ENCODE results near the gene PTGER1. TPM values are rescaled to one million over a fixed set of nuclear protein-coding genes. Genes with fewer than 3 reads are reported as not detected.
A peak's percentile ranks its signal among the peaks of the same experiment; 100 is the strongest.

Gene PTGER1
- total and polyA plus RNA-seq, 2 of the 13 experiments (the other 11 are each of a cell fraction or from before 2014, with no cell fraction given) = 0.13 TPM; not detected in 1

- POLR2A ChIA-PET = no interaction called here
- H3K27ac ChIP-seq (ENCODE audit: extremely low read length, insufficient read depth, low read length) = no peak overlapping the region
- peaks cover 4 to 17% of the 10 kb centered on the region in 2 experiments; a peak in 3 of 5 replicates for H3K36me3 ChIP-seq (replicated peaks in 1 of 2; ENCODE audit: control insufficient read depth in 1 of 2, insufficient read depth in 2 of 2, low read length in 2 of 2)
- CTCF ChIA-PET (ENCODE audit: low intra/inter-chr PET ratio, low total read pairs) = no interaction called here
- no peaks in the 10 kb centered on the region for H4K20me1 ChIP-seq (ENCODE audit: insufficient read depth, low read length)
- H3K4me3 ChIP-seq (replicated peaks in 1 of 3; ENCODE audit: insufficient read depth in 1 of 3, low read depth in 2 of 3, low read length in 3 of 3) = no peak overlapping the region
- peak; percentile 46; the same call in 1 of the 2 replicates for TF ChIP-seq CEBPB (IDR thresholded peaks at IDR 0.05; ENCODE audit: borderline replicate concordance, low read depth, low read length)
- no peak for TF ChIP-seq CHD4 (IDR thresholded peaks at IDR 0.05; ENCODE audit: borderline replicate concordance, low read length)
- TF ChIP-seq ZNF143 (CRISPR knock-in tag; IDR thresholded peaks at IDR 0.05) = 0 out of 2 replicates have a peak, but pooled peaks have one; percentile 29
- TF ChIP-seq MTA3 (CRISPR knock-in tag; IDR thresholded peaks at IDR 0.05) = no peak
- no peak for TF ChIP-seq HMGXB4 (CRISPR knock-in tag; IDR thresholded peaks at IDR 0.05; ENCODE audit: borderline replicate concordance in 1 of 2, low read depth in 1 of 2)
- no peak for TF ChIP-seq RBM22 (optimal IDR thresholded peaks at IDR 0.05; ENCODE audit: low read length)
- in situ Hi-C loops (cut with HindIII; ENCODE audit: extremely low pct_ligation_motif_present, low pct_unique_long_range_greater_than_20kb) (no loop called here), intact Hi-C loops (cut with micrococcal nuclease; ENCODE audit: unreplicated experiment) (no loop called here)
- no peak overlapping the region for H3K9ac ChIP-seq (ENCODE audit: insufficient read depth, low read depth, low read length)
- DNase-seq (ENCODE audit: low spot score) (no peak), FAIRE-seq (no peak), ATAC-seq (no peak)
- no peak overlapping the region for H3K4me2 ChIP-seq (ENCODE audit: low read depth, low read length)
- H3K9me3 ChIP-seq (ENCODE audit: low read length) = no peaks in the 10 kb centered on the region
- WGBS (ENCODE audit: low lambda C conversion rate) = 93% methylated on average over 3 of the region's 18 CpGs
- no TSS peak for BruUV-seq (replicated peaks)
- no peak overlapping the region for H2AFZ ChIP-seq (ENCODE audit: low read length)
- no peaks in the 10 kb centered on the region for H3K4me1 ChIP-seq (ENCODE audit: insufficient read depth, low read length)
- H3K79me2 ChIP-seq (ENCODE audit: insufficient read depth, low read length) = no peaks in the 10 kb centered on the region
- no peaks in the 10 kb centered on the region for H3K27me3 ChIP-seq (ENCODE audit: control insufficient read depth in 1 of 2, insufficient read depth in 2 of 2, low read length in 2 of 2)
These were observed 7.2 kb upstream of the PTGER1 start for GRCh38 chr19:14482172-14482941.
